G401.6 (cell line): ENCODE results near the gene YPEL3.

ENCODE experiments used
- FAIRE-seq: peaks from 2 replicates; lab custom pipeline; 2012; peaks lifted over from hg19 to GRCh38; lab: Jason Lieb, UNC

The YPEL3 gene

GRCh38 chr16:30088832-30089624, 7.0 kb downstream of the YPEL3 start:
- FAIRE-seq, result no peak

GRCh38 chr16:30088237-30088831, 7.7 kb downstream of the YPEL3 start:
- no peak for FAIRE-seq

- no peak for FAIRE-seq
Measured at GRCh38 chr16:30087181-30087898, 8.7 kb downstream of the YPEL3 start.

- FAIRE-seq, result no peak
Measured at GRCh38 chr16:30086291-30087140, 9.5 kb downstream of the YPEL3 start.

GRCh38 chr16:30085820-30086219, 10.2 kb downstream of the YPEL3 start:
- FAIRE-seq, result no peak

- no peak for FAIRE-seq
Measured at GRCh38 chr16:30085247-30085646, 10.8 kb downstream of the YPEL3 start.

- no peak for FAIRE-seq
Measured at GRCh38 chr16:30084816-30085159, 11.2 kb downstream of the YPEL3 start.

- FAIRE-seq, result no peak
Measured at GRCh38 chr16:30084096-30084815, 11.8 kb downstream of the YPEL3 start.

GRCh38 chr16:30083216-30084055, 12.6 kb downstream of the YPEL3 start:
- no peak for FAIRE-seq

- no peak for FAIRE-seq
Measured at GRCh38 chr16:30082545-30083090, 13.4 kb downstream of the YPEL3 start.

- no peak for FAIRE-seq
Measured at GRCh38 chr16:30079480-30079879, 16.5 kb downstream of the YPEL3 start.

- no peak for FAIRE-seq
Measured at GRCh38 chr16:30078744-30079143, 17.3 kb downstream of the YPEL3 start.

GRCh38 chr16:30077656-30078055, 18.4 kb downstream of the YPEL3 start:
- FAIRE-seq, result no peak

GRCh38 chr16:30076276-30076791, 19.7 kb downstream of the YPEL3 start:
- no peak for FAIRE-seq

- no peak for FAIRE-seq
Measured at GRCh38 chr16:30075503-30076275, 20.3 kb downstream of the YPEL3 start, which contains the start of gene PPP4C. Gene PPP4C, plus strand, starts transcription at chr16:30075994. Its CDS starts 384 bp downstream, at chr16:30076378.

GRCh38 chr16:30070490-30070889, 25.5 kb downstream of the YPEL3 start:
- FAIRE-seq, result no peak

GRCh38 chr16:30069611-30070462, 26.2 kb downstream of the YPEL3 start:
- FAIRE-seq, result no peak
